HFFc6 (cell line): Measurements from ENCODE around the gene TTLL5. TPM values are rescaled to one million over a fixed set of nuclear protein-coding genes. Genes with fewer than 3 reads are reported as not detected.

ENCODE experiments used
- DNase-seq: peaks from one replicate; pipeline ENCODE4 v3.0.0-alpha.2; 2018
- H3K27ac Mint-ChIP-seq: 2 replicates; pipeline ENCODE4 v1.8.0; 2020; ENCODE audit warnings: mild to moderate bottlenecking, mixed read lengths
- H3K27me3 Mint-ChIP-seq: 2 replicates; pipeline ENCODE4 v1.8.0; 2021; ENCODE audit warnings: mild to moderate bottlenecking, moderate library complexity, mixed read lengths; ENCODE audit not compliant: insufficient read depth
- H3K36me3 Mint-ChIP-seq: 2 replicates; pipeline ENCODE4 v1.8.0; 2021; ENCODE audit warnings: low read depth, mixed read lengths
- H3K4me1 Mint-ChIP-seq: 2 replicates; pipeline ENCODE4 v1.8.0; 2020; ENCODE audit warnings: low read depth, mixed read lengths
- H3K4me3 Mint-ChIP-seq: 2 replicates; pipeline ENCODE4 v1.8.0; 2020; ENCODE audit warnings: mild to moderate bottlenecking, moderate library complexity, mixed read lengths
- H3K9me3 Mint-ChIP-seq: 2 replicates; pipeline ENCODE4 v1.8.0; 2020; ENCODE audit warnings: mild to moderate bottlenecking, mixed read lengths
- CTCF ChIP-seq: fragments of 200-600 bp; sonication (generic); IDR thresholded peaks from 2 replicates; pipeline ENCODE4 v1.5.0; 2021; ENCODE audit warnings: antibody characterized with exemption, mild to moderate bottlenecking
- total RNA-seq, 6 experiments: library from RNA; stranded (reverse); fragmentation: NEBNext Ultra II Directional; extraction: Animal tissue kit (Norgen Biotek cat#: 25700); gene quantifications; 2 replicates in 1 of 6; 3 replicates in 5 of 6; pipeline ENCODE4 v1.2.3, GENCODE V29; 2021

TTLL5 gene
- total RNA-seq, 6 experiments from 2014 or later, result 22.0 to 28.9 (median 25.0) TPM

- Mint-ChIP-seq H3K27ac (no peak overlapping the region), H3K36me3 (peaks cover 63% of the 10 kb centered on the region), H3K9me3 (peaks cover 11% of the 10 kb centered on the region), H3K4me3 (no peak overlapping the region), H3K27me3 (peaks cover 2% of the 10 kb centered on the region; the same call in 1 of the 2 replicates), H3K4me1 (peaks cover 4% of the 10 kb centered on the region)
- DNase-seq, result no peak
- no peak for TF ChIP-seq CTCF
Observed at GRCh38 chr14:76002383-76002782, 341.3 kb downstream of the TTLL5 start.

Other genes with a start within 250 kb of the TTLL5 start
- gene JDP2, start 233.2 kb upstream of the TTLL5 start, total RNA-seq, result 10 to 100 TPM; 48.0 to 67.8 (median 61.8) TPM
- not detected for gene BATF, start 138.8 kb upstream of the TTLL5 start, total RNA-seq
- 1 to 10 TPM in 4 of 6 experiments, under 1 TPM in 2; 0.27 to 3.1 (median 1.8) TPM for gene FLVCR2, start 82.6 kb upstream of the TTLL5 start, total RNA-seq
- gene ERG28, start 370 bp upstream of the TTLL5 start, total RNA-seq, result 10 to 100 TPM; 14.1 to 18.2 (median 15.6) TPM